GM19351 (cell line): ENCODE data around the gene THYN1.
"Not testable (repeated sequence)": the region's sequence is repeated elsewhere in the genome, so short reads cannot be mapped to it uniquely, and the experiment has no call there.

Experiments used
- ATAC-seq: cut with Tn5 transposase; IDR thresholded peaks from one replicate; pipeline ENCODE4 v1.9.1; 2021; ENCODE audit warnings: mild to moderate bottlenecking, moderate library complexity; ENCODE audit not compliant: unreplicated experiment

The THYN1 gene

DNA sequence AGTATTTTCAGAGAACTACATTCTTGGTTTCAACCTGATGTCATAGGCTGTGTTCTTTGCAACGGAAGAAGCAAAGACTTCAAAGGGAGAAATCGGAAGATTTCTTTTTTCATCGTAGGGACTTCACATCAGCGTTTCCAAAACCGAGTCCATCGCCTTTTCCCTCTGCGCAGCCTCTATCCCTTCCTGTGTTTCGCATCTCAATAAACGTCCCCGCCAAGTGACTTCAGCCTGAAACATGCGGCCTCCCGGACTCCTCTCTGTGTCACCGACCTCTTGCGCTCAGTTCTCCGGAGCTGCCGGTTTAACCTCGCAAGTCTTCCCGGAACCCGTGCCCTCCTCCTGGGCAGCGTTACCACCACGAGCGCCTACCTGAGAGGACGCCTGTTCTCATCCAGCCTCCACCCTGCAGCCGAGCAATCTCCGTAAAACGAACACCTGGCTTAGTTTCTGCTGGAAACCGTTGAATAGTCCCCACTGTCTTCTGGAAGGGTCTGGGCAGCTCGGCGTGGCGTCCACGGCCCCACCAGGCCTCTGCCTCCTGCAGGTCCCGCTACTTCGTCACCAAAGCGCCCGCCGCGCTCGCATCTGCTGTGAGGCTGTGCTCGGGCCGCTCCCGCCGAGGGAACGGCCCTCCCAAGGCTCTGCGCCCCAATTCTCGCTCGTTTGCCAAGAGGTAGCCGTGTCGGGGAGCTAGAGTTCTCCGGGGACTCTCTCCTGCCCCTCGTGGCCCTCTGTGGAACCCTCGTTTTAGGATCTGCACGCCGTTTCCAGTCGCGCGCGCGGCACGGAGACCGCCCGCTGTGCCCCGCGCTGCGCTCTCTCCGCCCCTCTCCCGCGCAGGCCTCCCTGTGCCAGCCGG is 22.6 kb upstream of the THYN1 start, which contains the start of gene GLB1L3:
GLB1L3 (plus strand) TSS at position 846 of the 862 bp plus-strand sequence. CDS start 362 bp downstream, outside the sequence.
- peak; percentile 83 for ATAC-seq

DNA sequence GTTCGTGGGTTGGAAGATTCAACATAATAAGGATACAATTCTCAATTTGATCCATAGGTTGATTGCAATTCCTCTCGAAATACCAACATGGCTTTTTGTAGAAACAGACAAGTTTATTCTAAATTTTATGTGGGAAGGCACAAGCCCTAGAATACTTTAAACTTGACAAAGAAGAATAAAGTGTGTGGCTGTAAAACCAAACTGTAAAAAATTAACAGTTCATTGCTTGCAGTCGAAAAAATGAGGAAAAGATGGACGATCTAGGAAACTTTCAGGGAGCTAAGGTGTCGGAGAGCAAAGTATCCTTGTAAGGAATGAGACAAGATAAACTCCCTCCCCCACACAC is 22.0 kb upstream of the THYN1 start:
- ATAC-seq: no peak

GRCh38 chr11:134273317-134273712 is 20.2 kb upstream of the THYN1 start:
- no peak for ATAC-seq

DNA sequence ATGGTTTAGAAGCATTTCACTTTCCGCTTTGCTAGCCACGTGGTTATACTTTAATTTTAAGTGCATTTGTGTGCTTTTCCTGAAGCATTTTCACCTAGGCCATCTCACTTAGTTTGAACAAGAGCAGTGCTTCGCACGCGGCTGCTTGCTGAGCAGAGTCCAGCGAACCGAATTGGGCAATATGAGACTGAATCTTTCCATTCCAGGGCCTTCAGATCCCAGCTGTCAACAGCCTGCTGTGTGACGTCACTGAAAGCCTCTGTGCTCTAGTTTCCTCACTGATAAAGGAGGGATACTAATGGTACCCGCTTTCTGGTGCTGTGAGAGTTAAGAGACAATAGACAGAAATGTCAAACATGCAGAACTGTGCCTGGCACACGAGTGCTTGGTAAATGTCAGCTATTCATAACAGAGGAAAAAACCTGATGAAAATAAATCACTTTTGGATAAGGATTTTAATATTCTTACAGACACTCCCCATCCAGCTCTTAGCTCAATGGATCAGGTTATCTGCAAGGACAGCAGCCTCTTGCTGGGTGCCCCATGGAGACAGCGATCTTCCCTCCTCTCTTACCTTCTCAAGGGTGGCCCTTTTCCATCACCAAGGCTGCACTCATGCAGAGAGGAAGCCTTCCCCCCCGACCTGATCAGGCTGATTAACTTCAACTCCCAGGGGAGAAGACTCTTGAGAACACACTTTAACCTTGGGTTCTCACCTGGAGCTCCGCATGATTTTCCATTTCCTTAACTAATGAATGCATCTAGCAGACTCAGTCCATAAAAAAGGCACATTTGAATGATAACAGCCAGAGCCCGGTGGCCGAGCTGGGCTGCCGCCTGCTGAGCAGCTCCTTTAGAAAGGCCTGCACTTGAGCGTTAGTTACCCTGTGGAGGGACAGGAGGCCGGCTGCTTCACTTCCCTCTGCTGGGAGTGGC is 19.5 kb upstream of the THYN1 start:
- no peak for ATAC-seq

- ATAC-seq: no peak
Observed at GRCh38 chr11:134271978-134272377, 18.8 kb upstream of the THYN1 start.

- peak; percentile 45 for ATAC-seq
Observed at GRCh38 chr11:134270250-134270714, 17.1 kb upstream of the THYN1 start.

DNA sequence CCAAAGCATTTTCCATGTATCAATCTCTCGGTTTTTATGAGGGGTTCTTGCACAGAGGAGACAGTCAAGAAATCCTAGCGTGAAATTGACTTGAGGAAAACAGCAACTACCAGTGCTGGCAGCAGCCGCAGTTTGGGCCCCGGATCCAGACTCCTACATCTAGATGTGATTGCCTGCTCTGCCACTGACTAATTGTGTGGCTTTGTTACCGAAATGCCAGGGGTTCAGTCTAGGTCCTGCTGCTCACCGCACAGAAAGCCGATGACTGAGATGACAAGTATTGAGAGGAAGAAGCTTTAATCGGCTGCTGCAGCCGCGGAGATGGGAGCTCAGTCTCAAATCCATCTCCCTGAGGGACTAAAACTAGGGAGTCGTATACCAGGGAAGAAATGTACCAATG is 14.8 kb upstream of the THYN1 start:
- ATAC-seq: no peak

- ATAC-seq: no peak
Observed at GRCh38 chr11:134267461-134267860, 14.3 kb upstream of the THYN1 start.

DNA sequence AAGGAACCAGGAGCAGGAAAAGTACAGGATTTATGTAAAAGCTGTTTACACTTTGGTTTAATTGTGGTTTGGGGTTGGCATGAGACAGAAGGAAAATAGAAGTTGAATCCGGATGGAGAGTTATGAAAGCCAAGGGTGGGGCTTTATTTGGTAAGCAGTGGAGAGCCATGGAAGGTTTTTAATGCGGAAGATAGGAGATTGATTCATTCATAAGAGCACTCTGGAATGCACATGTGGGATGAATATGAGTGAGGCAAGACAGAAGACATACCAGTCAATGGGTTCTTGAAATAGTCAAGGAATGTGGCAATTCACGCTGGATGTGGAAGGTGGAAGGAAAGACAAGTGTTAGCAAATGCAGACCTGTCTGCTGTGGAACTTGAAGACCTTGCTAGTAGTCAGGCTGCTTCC is 13.7 kb upstream of the THYN1 start:
- ATAC-seq: no peak

DNA sequence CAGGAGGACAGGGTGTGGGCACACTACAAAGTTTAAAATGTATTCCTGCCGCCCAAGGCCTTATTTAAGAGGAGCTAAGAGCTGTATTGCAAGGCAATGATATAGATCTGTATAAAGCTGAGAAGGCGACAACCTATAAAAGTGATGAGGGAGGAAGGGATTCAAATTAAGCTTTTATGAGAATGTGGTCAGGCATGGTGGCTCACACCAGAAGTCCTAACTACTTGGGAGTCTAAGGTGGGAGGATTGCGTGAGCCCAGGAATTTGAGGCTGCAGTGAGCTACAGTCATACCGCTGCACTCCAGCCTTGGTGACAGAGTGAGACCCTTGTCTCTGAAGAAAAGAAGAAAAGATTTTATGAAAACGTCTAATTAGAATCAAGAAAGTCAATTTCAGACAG is 13.3 kb upstream of the THYN1 start:
- no peak for ATAC-seq

GRCh38 chr11:134264966-134265764 is 12.0 kb upstream of the THYN1 start:
- no peak for ATAC-seq

- peak; percentile 64 for ATAC-seq
Observed at GRCh38 chr11:134261626-134262488, 8.7 kb upstream of the THYN1 start.

DNA sequence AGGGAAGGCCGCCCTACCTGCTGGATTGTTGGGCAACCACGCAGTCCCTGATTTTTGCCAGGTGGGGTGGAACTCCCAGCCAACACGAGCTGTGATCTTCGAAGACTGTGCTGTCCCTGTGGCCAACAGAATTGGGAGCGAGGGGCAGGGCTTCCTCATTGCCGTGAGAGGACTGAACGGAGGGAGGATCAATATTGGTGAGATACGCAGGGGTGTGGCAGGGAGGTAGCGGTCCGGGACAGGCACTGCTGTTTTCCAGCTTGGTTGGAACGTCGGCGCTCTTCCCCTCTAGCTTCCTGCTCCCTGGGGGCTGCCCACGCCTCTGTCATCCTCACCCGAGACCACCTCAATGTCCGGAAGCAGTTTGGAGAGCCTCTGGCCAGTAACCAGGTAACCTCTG is 7.8 kb upstream of the THYN1 start:
- no peak for ATAC-seq

DNA sequence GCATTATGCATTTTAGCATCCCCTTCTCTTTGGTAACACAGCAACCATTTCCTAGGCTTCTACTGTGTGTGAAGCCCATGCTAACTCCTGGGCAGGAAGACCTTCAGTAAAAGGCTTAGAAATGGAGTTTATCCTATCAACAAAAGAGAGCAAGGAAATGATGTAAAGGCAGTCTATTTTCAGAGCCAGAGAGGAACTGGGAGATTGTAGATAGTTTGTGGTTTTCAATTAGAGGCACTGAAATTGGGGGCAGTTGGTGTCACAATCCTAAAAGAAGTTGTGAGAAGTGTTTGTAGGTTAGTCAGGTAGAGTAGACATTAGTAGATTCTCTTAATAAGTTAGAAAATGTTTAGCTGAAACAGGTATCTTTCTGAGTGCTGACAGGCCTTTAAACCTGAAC is 7.4 kb upstream of the THYN1 start:
- ATAC-seq: peak; percentile 65

DNA sequence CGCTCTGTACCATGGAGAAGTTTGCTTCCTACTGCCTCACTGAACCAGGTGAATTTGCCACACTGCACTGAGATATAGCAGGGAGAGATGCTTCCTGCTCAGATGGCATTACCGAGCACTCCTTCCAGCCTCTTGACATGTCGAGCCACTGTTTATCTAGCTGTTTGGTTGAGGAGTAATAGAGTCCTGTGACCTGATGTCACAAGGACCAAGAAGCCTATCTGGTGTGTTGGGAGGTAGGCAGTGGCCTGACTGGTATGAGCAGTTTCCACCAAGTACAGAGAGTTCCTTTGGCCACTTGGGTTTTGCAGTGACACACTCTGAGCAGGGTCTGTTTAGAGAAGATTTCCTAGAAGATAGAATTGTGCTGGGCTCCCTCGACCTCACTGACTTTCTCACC is 5.4 kb upstream of the THYN1 start:
- ATAC-seq: no peak

GRCh38 chr11:134257101-134257500 is 3.9 kb upstream of the THYN1 start:
- ATAC-seq: no peak

- ATAC-seq: not testable (repeated sequence)
Observed at GRCh38 chr11:134255184-134255561, 2.0 kb upstream of the THYN1 start.

DNA sequence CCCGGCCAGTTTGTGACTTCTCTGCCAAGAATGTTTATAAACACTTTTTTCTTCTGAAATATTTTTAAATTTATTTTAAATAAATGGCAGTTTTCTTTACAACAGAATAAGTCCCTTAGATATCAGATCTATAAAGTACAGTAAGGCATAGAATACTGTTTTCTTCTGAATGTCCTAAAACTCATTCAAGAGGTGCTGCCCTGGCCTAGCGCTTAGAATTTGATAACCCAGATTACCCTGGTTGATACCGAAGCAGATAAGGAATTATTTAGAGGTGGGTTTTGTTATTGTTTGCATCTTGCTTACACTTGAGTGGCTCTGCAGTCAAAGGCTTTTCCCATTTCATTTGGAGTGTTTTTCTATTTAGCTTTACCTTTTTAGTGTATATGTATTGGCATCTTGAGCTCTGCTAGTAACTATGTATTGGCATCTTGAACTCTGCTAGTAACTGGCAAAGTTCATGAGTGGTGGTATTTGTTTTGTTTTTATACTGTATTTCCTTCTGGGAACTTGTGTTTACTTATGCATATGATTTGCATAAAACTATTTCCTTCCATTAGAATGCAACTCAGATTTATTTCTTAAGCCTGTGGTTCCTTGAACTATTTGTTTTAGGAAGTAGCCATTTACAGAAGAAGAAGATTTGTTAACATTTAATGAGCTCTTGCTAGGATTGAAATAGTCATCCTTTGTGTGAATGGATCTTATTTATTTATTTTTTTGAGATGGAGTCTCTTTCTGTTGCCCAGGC is 1.5 kb upstream of the THYN1 start:
- no peak for ATAC-seq
